A549 (cell line): ENCODE results near the gene GATA5. TPM values are rescaled to one million over a fixed set of nuclear protein-coding genes. Genes with fewer than 3 reads are reported as not detected.

Experiments
- ATAC-seq, 2 experiments: fragments of 200-7000 bp in 1 of 2; fragments of >200 bp in 1 of 2; cut with Nextera tagmentation in 1 of 2; cut with Tn5 transposase in 1 of 2; 3 replicates each; pipeline versions ENCODE4 v1.8.0 to v1.9.1; 2018 to 2020; ENCODE audit warnings: mild to moderate bottlenecking in 1 of 2, moderate library complexity in 1 of 2
- CTCF ChIA-PET: fragments of 300-600 bp; sonication (Branson Sonifier 250); formaldehyde crosslinking; extraction: SDS; loops from one replicate; lab custom pipeline; 2021; ENCODE audit warnings: antibody characterized with exemption, inconsistent platforms; lab: Yijun Ruan, JAX
- POLR2A ChIA-PET: fragments of 350-600 bp; formaldehyde crosslinking; extraction: SDS; loops from one replicate; lab custom pipeline; 2021; ENCODE audit warnings: antibody characterized with exemption, inconsistent platforms; lab: Yijun Ruan, JAX
- DNase-seq, 2 experiments: peaks; one replicate each; pipeline versions ENCODE4 v3.0.0 to v3.0.0-alpha.2; 2011 to 2016; ENCODE audit warnings: low read depth in 1 of 2, low spot score in 1 of 2
- FAIRE-seq: peaks from 2 replicates; lab custom pipeline; 2011; peaks lifted over from hg19 to GRCh38; lab: Jason Lieb, UNC
- H3K27ac ChIP-seq, 2 experiments: fragments of >200 bp; sonication (Bioruptor Twin); formaldehyde crosslinking; 3 replicates each; pipeline ENCODE4 v1.5.1; 2016 to 2017
- H3K4me1 ChIP-seq: fragments of >200 bp; sonication (Bioruptor Twin); formaldehyde crosslinking; 3 replicates; pipeline ENCODE4 v1.6.1; 2016
- H3K4me2 ChIP-seq: fragments of >200 bp; sonication (Bioruptor Twin); formaldehyde crosslinking; 3 replicates; pipeline ENCODE4 v1.6.1; 2016
- H3K4me3 ChIP-seq: fragments of >200 bp; sonication (Bioruptor Twin); formaldehyde crosslinking; 3 replicates; pipeline ENCODE4 v1.5.1; 2016
- H3K9me3 ChIP-seq: fragments of >200 bp; sonication (Bioruptor Twin); formaldehyde crosslinking; 3 replicates; pipeline ENCODE4 v1.6.1; 2016
- BCL3 ChIP-seq: fragments of >200 bp; sonication (Bioruptor Twin); formaldehyde crosslinking; IDR thresholded peaks from 3 replicates; pipeline ENCODE4 v1.6.1; 2016
- CBX2 ChIP-seq: fragments of 200-600 bp; sonication (generic); IDR thresholded peaks from 2 replicates; pipeline ENCODE4 v1.6.1; 2016; ENCODE audit warnings: low read depth, mild to moderate bottlenecking, borderline replicate concordance
- CEBPB ChIP-seq, 2 experiments: fragments of >200 bp in 1 of 2; sonication (Bioruptor Twin) in 1 of 2; formaldehyde crosslinking in 1 of 2; IDR thresholded peaks; 2 replicates each; pipeline ENCODE4 v1.6.1; 2012 to 2016
- EHF ChIP-seq: fragments of 250-450 bp; sonication (Bioruptor Pico); IDR thresholded peaks from 2 replicates; pipeline ENCODE4 v1.5.0; 2020; ENCODE audit warnings: mild to moderate bottlenecking
- EP300 ChIP-seq, 2 experiments: fragments of >200 bp; sonication (Bioruptor Twin); formaldehyde crosslinking; IDR thresholded peaks; 2 replicates in 1 of 2; 3 replicates in 1 of 2; pipeline ENCODE4 v1.6.1; 2016 to 2017
- HOXA7 ChIP-seq: fragments of 250-450 bp; sonication (Bioruptor Pico); IDR thresholded peaks from 2 replicates; pipeline ENCODE4 v1.5.0; 2020; ENCODE audit warnings: mild to moderate bottlenecking, moderate library complexity
- HOXB13 ChIP-seq: fragments of 250-450 bp; sonication (Bioruptor Pico); IDR thresholded peaks from 2 replicates; pipeline ENCODE4 v1.5.0; 2020; ENCODE audit warnings: low read depth, mild to moderate bottlenecking, moderate library complexity
- JUNB ChIP-seq: fragments of >200 bp; sonication (Bioruptor Twin); formaldehyde crosslinking; IDR thresholded peaks from 2 replicates; pipeline ENCODE4 v1.6.1; 2016
- MAX ChIP-seq: IDR thresholded peaks from 2 replicates; pipeline ENCODE4 v1.6.1; 2012
- MYC ChIP-seq: IDR thresholded peaks from 2 replicates; pipeline ENCODE4 v1.6.1; 2012; ENCODE audit warnings: mild to moderate bottlenecking, inconsistent platforms, low read length, improper control_type of control experiment, borderline replicate concordance
- NPAS2 ChIP-seq: fragments of 250-450 bp; sonication (Bioruptor Pico); IDR thresholded peaks from 2 replicates; pipeline ENCODE4 v1.8.0; 2022; ENCODE audit warnings: mild to moderate bottlenecking, moderate library complexity, borderline replicate concordance
- NR3C1 ChIP-seq: fragments of >200 bp; sonication (Bioruptor Twin); formaldehyde crosslinking; IDR thresholded peaks from 3 replicates; pipeline ENCODE4 v1.6.1; 2017
- POLR2A ChIP-seq: IDR thresholded peaks from 2 replicates; pipeline ENCODE4 v1.6.1; 2012; ENCODE audit warnings: mild to moderate bottlenecking, low read length
- RAD21 ChIP-seq, 2 experiments: fragments of >200 bp in 1 of 2; sonication (Bioruptor Twin) in 1 of 2; formaldehyde crosslinking in 1 of 2; IDR thresholded peaks in 1 of 2; conservative IDR thresholded peaks in 1 of 2; 2 replicates in 1 of 2; 3 replicates in 1 of 2; pipeline ENCODE4 v1.6.1; 2012 to 2018; ENCODE audit warnings: inconsistent platforms in 1 of 2
- REST ChIP-seq: fragments of 200-600 bp; sonication (generic); IDR thresholded peaks from 2 replicates; pipeline ENCODE4 v1.6.1; 2016; ENCODE audit warnings: antibody characterized with exemption, mild to moderate bottlenecking, moderate library complexity
- SMC3 ChIP-seq: fragments of >200 bp; sonication (Bioruptor Twin); formaldehyde crosslinking; IDR thresholded peaks from 3 replicates; pipeline ENCODE4 v1.6.1; 2018; ENCODE audit warnings: inconsistent platforms
- SREBF2 ChIP-seq: fragments of 450-650 bp; IDR thresholded peaks from 2 replicates; pipeline ENCODE4 v1.6.1; 2014; ENCODE audit warnings: mild to moderate bottlenecking, moderate library complexity
- ZC3H11A ChIP-seq: fragments of 450-650 bp; IDR thresholded peaks from 2 replicates; pipeline ENCODE4 v1.6.1; 2014; ENCODE audit warnings: antibody characterized with exemption, mild to moderate bottlenecking
- ZNF302 ChIP-seq: fragments of 250-450 bp; sonication (Bioruptor Pico); IDR thresholded peaks from 2 replicates; pipeline ENCODE4 v1.9.0; 2021; ENCODE audit warnings: inconsistent platforms, mild to moderate bottlenecking, moderate library complexity
- WGBS: methylation state at CpG from one replicate; pipeline ENCODE4 v1.1.6; 2017; ENCODE audit errors: missing lambda C conversion rate; 5-methylcytosine and 5-hydroxymethylcytosine counted together
- polyA plus RNA-seq, 4 experiments: library from polyadenylated mRNA; depleted of rRNA in 3 of 4; stranded (reverse); fragments of >200 nt; fragmentation: RNase III in 1 of 4; extraction: RNeasy Plus Mini Kit Qiagen cat#74134 plus additional on column Dnase treatment in 1 of 4; gene quantifications; 2 replicates in 3 of 4; 3 replicates in 1 of 4; pipeline ENCODE4 v1.2.3, GENCODE V29; 2011 to 2017

GATA5 gene
- polyA plus RNA-seq, 2 of the 4 experiments (the other 2 are of a cell fraction): 0.21 to 0.72 TPM

GRCh38 chr20:62417981-62418708, 57.6 kb downstream of the GATA5 start:
- no peaks in the 10 kb centered on the region for H3K9me3 ChIP-seq
- no peak for FAIRE-seq
- TF ChIP-seq EHF (CRISPR knock-in tag) (no peak), JUNB (no peak), SREBF2 (no peak), REST (no peak), HOXB13 (no peak), RAD21 (conservative IDR thresholded peaks at IDR 0.05 in 1 of 2, IDR thresholded peaks at IDR 0.05 in 1 of 2) (no peak), POLR2A (no peak), NR3C1 (no peak)
- TF ChIP-seq, all 56 proteins: peak for 0
- Histone ChIP-seq H3K4me3 (no peak overlapping the region), H3K4me1 (no peaks in the 10 kb centered on the region), H3K27ac (no peak overlapping the region), H3K4me2 (no peak overlapping the region)
- WGBS: 48% methylated on average over 17 of the region's 25 CpGs
- ChIA-PET CTCF (interaction anchor here (0.8 to 2.9 kb wide), 2 partner anchors 8 to 104 kb away, joined by 3 to 24 read pairs; no protein-coding TSS in a partner anchor), POLR2A (no interaction called here)
- ATAC-seq: no peak
- DNase-seq: no peak

GRCh38 chr20:62416651-62417637, 58.9 kb downstream of the GATA5 start:
- H3K4me3 ChIP-seq: no peak overlapping the region
- ChIA-PET CTCF (no interaction called here), POLR2A (no interaction called here)
- TF ChIP-seq NPAS2 (CRISPR knock-in tag) (no peak), BCL3 (no peak), MAX (no peak), CEBPB (IDR thresholded peaks at IDR 0.05) (no peak), SMC3 (no peak), NR3C1 (no peak), CBX2 (no peak), ZC3H11A (no peak), MYC (no peak), ZNF302 (CRISPR knock-in tag) (no peak), HOXA7 (CRISPR knock-in tag) (no peak), EP300 (IDR thresholded peaks at IDR 0.05) (no peak)
- ATAC-seq (no peak), DNase-seq (no peak), FAIRE-seq (no peak)
- 49% methylated on average over 26 of the region's 43 CpGs for WGBS
- H3K4me2 ChIP-seq: no peak overlapping the region
- H3K27ac ChIP-seq: no peak overlapping the region
- H3K4me1 ChIP-seq: no peaks in the 10 kb centered on the region
- H3K9me3 ChIP-seq: no peaks in the 10 kb centered on the region
